ENCODE results near the gene SPATA31C1. TPM values are rescaled to one million over a fixed set of nuclear protein-coding genes. Genes with fewer than 3 reads are reported as not detected.
"Not testable (repeated sequence)": the region's sequence is repeated elsewhere in the genome, so short reads cannot be mapped to it uniquely, and the experiment has no call there.

SPATA31C1 gene
- total RNA-seq, 2 donors from 2014 or later: not detected

DNA sequence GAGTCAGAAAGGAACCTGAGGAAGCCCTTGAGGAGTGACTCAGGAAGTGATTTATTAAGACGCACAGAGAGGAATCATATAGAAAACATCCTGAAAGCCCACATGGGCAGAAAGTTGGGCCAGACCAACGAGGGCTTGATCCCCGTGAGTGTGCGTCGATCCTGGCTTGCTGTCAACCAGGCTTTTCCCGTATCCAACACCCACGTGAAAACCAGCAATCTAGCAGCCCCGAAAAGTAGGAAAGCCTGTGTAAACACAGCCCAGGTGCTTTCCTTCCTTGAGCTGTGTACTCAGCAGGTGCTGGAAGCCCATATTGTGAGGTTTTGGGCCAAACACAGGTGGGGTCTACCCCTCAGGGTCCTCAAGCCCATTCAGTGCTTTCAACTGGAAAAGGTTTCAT is 3.8 kb downstream of the SPATA31C1 start:
- DNase-seq; ATAC-seq; intact Hi-C loops (cut with DNase I, micrococcal nuclease): not testable (repeated sequence)

DNA sequence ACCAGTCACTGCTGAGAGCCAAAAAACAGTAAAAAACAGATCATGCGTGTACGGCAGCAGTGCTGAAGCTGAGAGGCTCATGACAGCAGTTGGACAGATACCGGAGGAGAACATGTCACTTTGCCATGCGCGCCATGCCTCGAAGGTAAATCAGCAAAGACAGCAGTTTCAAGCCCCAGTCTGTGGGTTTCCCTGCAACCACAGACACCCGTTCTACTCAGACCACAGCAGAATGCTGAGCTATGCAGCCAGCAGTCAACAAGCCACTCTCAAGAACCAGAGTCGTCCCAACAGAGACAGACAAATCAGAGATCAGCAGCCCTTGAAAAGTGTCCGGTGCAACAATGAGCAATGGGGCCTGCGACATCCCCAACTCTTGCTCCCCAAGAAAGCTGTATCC is 5.2 kb downstream of the SPATA31C1 start:
- ATAC-seq; DNase-seq; intact Hi-C loops (cut with DNase I, micrococcal nuclease): not testable (repeated sequence)

DNA sequence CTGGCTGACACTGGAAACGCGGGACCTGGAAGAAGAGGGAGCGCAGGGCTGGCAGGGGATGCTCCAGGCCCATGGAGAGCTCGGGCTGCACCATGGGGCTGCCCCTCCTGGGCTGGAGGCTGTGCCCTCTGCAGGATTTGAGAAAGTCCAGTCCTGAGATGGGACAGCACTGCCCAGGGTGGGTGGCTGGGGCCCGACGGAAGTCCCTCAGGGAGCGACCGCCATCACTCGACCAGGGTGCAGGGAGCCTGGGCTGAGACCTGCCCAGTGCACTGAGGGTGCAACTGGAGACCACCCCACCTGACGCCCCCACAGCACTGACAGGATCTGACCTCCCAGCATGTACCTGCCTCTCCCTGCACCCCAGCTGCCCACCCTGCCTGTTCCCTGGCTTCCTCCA is 7.1 kb downstream of the SPATA31C1 start:
- DNase-seq; intact Hi-C loops (cut with DNase I, micrococcal nuclease); ATAC-seq: not testable (repeated sequence)

DNA sequence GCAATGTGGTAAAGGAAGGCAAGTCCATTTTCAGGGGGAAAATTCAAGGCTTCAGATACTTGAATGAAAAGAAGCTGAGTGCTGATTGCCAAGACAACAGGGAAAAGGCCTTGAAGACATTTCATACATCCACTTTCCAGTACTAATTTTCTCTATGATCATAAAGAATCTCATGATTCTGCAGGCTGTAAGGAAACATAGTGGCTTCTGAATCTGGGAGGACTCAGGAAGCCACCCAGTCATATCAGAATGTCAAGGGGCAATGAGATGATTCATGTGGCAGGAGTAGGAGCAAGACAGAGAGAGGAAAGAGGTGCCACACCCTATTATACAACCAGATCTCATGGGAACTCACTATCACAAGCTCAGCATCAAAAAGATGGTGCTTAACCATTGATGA is 11.4 kb downstream of the SPATA31C1 start:
- intact Hi-C loops (cut with DNase I, micrococcal nuclease); DNase-seq: not testable (repeated sequence)
- ATAC-seq: peak; percentile 74

DNA sequence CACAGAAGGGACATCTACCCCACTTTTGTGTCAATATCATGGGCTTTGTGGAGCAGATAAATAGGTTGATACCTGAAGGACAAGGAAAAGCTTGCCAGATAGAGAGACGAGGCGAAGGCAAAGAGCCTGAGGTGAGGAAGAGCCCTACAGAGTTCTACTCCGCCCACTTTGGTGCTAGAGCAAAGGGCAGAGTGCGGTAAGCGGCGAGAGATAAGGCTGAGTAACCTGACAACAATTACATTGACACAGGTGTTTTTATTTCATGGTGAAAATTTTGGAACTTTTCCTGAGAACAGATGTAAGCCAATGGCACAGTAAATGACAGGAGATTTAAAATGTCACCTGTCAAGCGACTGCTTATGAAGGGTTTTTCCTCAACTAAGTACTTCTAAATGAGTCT is 16.7 kb downstream of the SPATA31C1 start:
- ATAC-seq (peak; percentile 87), DNase-seq (peak; percentile 63 to 74)
- intact Hi-C loops (cut with DNase I, micrococcal nuclease): not testable (repeated sequence)

- intact Hi-C loops (cut with DNase I, micrococcal nuclease); DNase-seq; ATAC-seq: not testable (repeated sequence)
Observed at GRCh38 chr9:87937352-87937751, 19.6 kb downstream of the SPATA31C1 start.

DNA sequence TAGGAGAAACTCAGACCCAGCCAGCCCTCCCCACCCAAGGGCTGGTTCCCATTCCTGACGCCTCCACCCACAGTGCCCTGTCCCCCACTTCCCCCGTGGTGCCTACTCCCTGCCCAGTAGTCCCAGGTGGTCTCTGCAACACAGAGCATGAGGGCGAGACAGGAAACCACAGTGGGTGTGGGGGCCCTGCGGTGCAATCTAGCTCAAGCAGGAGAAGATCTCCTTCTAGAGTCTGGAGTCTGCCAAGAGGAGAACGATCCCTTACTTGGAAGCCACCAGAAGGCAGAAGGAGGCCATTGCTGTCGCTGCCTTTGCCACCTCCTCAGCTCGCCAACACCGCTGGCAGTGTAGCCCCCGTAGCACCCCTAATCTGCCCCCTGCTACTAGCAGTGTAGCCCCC is 20.2 kb downstream of the SPATA31C1 start:
- intact Hi-C loops (cut with DNase I, micrococcal nuclease); ATAC-seq; DNase-seq: not testable (repeated sequence)

GRCh38 chr9:87938336-87938735 is 20.6 kb downstream of the SPATA31C1 start:
- ATAC-seq; DNase-seq; intact Hi-C loops (cut with DNase I, micrococcal nuclease): not testable (repeated sequence)

- intact Hi-C loops (cut with DNase I, micrococcal nuclease); DNase-seq; ATAC-seq: not testable (repeated sequence)
Observed at GRCh38 chr9:87939096-87939495, 21.3 kb downstream of the SPATA31C1 start.

DNA sequence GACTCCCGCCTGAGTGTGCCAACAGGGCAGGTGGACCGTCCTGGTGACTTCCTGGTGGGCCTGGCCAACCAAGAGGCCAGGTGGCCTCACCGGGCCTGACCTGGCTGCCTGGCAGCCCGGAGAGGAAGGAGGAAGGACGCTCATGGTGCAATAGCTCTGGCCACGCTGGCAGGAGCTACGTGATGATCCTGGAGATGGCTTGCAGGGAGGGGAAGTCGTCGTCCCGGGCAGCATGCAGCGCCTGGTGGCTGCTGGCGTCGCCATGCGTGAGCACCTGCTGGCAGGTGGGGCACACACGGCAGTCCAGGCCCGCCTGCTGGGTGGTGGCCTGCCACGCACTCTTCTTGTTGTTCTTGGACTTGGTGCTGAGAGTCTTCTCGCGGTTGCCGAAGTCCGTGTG is 26.3 kb downstream of the SPATA31C1 start:
- no peak for ATAC-seq
- intact Hi-C loops (cut with DNase I, micrococcal nuclease): no loop called here

GRCh38 chr9:87944682-87945081 is 26.9 kb downstream of the SPATA31C1 start:
- DNase-seq (no peak), ATAC-seq (no peak)
- intact Hi-C loops (cut with DNase I, micrococcal nuclease): no loop called here

More for the DNA sequence above, 26.3 kb downstream of the SPATA31C1 start:
- no peak for DNase-seq

DNA sequence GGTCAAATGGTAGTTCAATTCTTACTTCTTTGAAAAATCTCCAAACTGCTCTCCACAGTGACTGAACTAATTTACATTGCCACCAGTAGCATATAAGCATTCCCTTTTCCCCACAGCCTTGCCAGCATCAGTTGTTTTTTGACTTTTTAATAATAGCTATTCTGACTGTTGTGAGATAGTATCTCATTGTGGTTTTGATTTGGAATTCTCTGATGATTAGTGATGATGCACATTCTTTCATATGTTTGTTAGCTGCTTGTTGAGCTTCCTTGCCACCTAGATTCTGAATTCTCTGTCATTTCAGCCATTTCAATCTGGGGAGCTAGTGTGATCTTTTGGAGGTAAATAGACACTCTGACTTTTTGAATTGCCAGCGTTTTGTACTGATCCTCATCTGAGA is 32.5 kb downstream of the SPATA31C1 start:
- intact Hi-C loops (cut with DNase I, micrococcal nuclease): no loop called here
- DNase-seq: no peak
- no peak for ATAC-seq

DNA sequence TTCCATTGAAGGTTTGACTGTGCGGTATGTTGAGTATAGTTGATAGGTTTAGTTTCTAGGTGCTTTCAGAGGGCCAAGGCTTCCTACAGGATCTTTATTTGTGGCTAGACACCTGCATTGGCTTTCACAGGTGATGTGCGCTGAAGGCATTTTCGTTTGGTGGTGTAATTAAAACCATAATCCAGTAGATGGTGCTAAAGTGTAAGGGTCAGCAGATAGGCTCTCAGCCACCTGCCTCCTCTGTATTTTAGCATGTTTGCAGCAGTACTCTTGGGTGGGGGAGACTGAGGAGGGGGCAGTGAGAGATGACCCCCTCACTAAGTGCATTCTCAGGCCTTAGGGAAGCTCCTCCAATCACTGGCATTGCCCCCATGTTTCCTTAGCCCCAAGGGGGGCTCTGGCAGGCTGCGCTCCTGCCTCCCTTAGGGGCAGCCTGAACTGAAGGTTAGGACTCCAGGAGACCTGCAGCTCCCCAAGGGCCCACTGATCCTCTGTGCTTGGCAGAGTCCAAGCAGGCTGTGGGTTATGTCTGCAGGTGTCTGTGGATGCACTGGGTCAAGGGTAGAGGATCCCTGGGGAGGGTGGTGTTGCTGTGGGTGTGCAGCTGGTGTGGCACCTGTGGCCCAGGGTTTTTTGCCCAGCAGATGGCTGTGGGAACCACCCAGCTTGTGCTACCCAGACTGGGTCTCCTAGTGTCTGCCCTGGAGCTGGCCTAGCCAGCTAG is 33.2 kb downstream of the SPATA31C1 start:
- DNase-seq (no peak), ATAC-seq (peak; percentile 77)
- intact Hi-C loops (cut with DNase I, micrococcal nuclease): no loop called here

GRCh38 chr9:87954230-87954629 is 36.5 kb downstream of the SPATA31C1 start:
- intact Hi-C loops (cut with DNase I, micrococcal nuclease): no loop called here
- DNase-seq (no peak), ATAC-seq (peak; percentile 84)

GRCh38 chr9:87957839-87958238 is 40.1 kb downstream of the SPATA31C1 start:
- no peak for ATAC-seq
- intact Hi-C loops (cut with DNase I, micrococcal nuclease): no loop called here
- no peak for DNase-seq

- intact Hi-C loops (cut with DNase I, micrococcal nuclease): no loop called here
- no peak for DNase-seq
- ATAC-seq: peak; percentile 56
Observed at GRCh38 chr9:87958591-87958990, 40.8 kb downstream of the SPATA31C1 start.

GRCh38 chr9:87959916-87960581 is 42.3 kb downstream of the SPATA31C1 start:
- ATAC-seq (peak; percentile 79), DNase-seq (peak in 1 of 2 donors; percentile 35)
- intact Hi-C loops (cut with DNase I, micrococcal nuclease): no loop called here

GRCh38 chr9:87963770-87964169 is 46.0 kb downstream of the SPATA31C1 start:
- intact Hi-C loops (cut with DNase I, micrococcal nuclease): no loop called here
- ATAC-seq (no peak), DNase-seq (no peak)

- intact Hi-C loops (cut with DNase I, micrococcal nuclease): no loop called here
Observed at GRCh38 chr9:87964826-87965225, 47.1 kb downstream of the SPATA31C1 start.

DNA sequence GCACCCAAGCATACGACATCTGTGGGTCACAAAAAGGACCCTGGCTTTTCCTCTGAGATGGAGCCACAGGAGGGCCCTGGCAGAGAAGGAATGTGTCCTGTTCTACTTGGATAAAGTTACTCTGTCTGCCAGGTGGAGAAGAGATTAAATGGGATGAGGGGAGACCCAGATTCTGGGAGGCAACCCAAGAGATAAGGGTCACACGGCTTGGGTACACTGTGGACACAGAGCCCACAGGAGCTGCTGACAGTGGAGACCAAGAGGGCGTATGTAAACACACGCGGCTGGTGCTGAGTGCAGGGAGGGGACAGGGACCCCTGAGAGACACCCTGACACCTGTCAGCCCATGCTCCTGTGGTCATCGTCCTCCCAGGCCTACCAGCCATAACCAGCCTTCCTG is 50.4 kb downstream of the SPATA31C1 start:
- intact Hi-C loops (cut with DNase I, micrococcal nuclease): no loop called here
- no peak for DNase-seq

More at GRCh38 chr9:87964826-87965225, 47.1 kb downstream of the SPATA31C1 start:
- DNase-seq (no peak), ATAC-seq (no peak)

More for the DNA sequence above, 50.4 kb downstream of the SPATA31C1 start:
- no peak for ATAC-seq

Measured in left colon (tissue), 2 donors.